HepG2 (cell line): Measurements from ENCODE around the gene BTF3L4. TPM values are rescaled to one million over a fixed set of nuclear protein-coding genes. Genes with fewer than 3 reads are reported as not detected.

Experiments
- BCL6 ChIP-seq: IDR thresholded peaks from 2 replicates; pipeline ENCODE4 v1.6.1; 2016; ENCODE audit warnings: missing genetic modification reagents, missing compliant biosample characterization
- ELF3 ChIP-seq: IDR thresholded peaks from 2 replicates; pipeline ENCODE4 v1.6.1; 2016; ENCODE audit warnings: missing genetic modification reagents, missing compliant biosample characterization
- GPBP1L1 ChIP-seq: sonication (generic); formaldehyde crosslinking; IDR thresholded peaks from 2 replicates; pipeline ENCODE4 v1.5.0; 2020; ENCODE audit warnings: mild to moderate bottlenecking, missing genetic modification reagents
- HIC2 ChIP-seq: sonication (generic); formaldehyde crosslinking; IDR thresholded peaks from 2 replicates; pipeline ENCODE4 v1.9.0; 2022; ENCODE audit warnings: low read depth, missing genetic modification reagents
- KAT8 ChIP-seq: IDR thresholded peaks from 2 replicates; pipeline ENCODE4 v1.6.1; 2016; ENCODE audit warnings: missing genetic modification reagents, missing compliant biosample characterization
- KDM4B ChIP-seq: sonication (generic); formaldehyde crosslinking; IDR thresholded peaks from 2 replicates; pipeline ENCODE4 v1.4.0; 2020; ENCODE audit warnings: missing genetic modification reagents
- KDM5A ChIP-seq: fragments of 200-600 bp; sonication (generic); IDR thresholded peaks from 2 replicates; pipeline ENCODE4 v1.7.0; 2018; ENCODE audit warnings: antibody characterized with exemption, mild to moderate bottlenecking, low read length, borderline replicate concordance
- KLF16 ChIP-seq, 2 experiments: sonication (generic) in 1 of 2; formaldehyde crosslinking in 1 of 2; IDR thresholded peaks; 2 replicates each; pipeline versions ENCODE4 v1.6.1 to v1.8.0; 2016 to 2023; ENCODE audit warnings: missing genetic modification reagents in 2 of 2, missing compliant biosample characterization in 1 of 2
- MAFK ChIP-seq, 2 experiments: IDR thresholded peaks in 1 of 2; conservative IDR thresholded peaks in 1 of 2; 2 replicates each; pipeline ENCODE4 v1.6.1; 2011; ENCODE audit warnings: improper control_type of control experiment in 2 of 2, low read length in 2 of 2
- NR1H2 ChIP-seq: sonication (generic); formaldehyde crosslinking; IDR thresholded peaks from 2 replicates; pipeline ENCODE4 v1.8.1; 2022; ENCODE audit warnings: low read depth, missing genetic modification reagents, borderline replicate concordance
- ONECUT2 ChIP-seq: sonication (generic); formaldehyde crosslinking; IDR thresholded peaks from 2 replicates; pipeline ENCODE4 v1.4.0; 2020; ENCODE audit warnings: missing genetic modification reagents
- RBM39 ChIP-seq: fragments of 200-400 bp; formaldehyde crosslinking; IDR thresholded peaks from one replicate; pipeline ENCODE4 v1.6.1; 2018; ENCODE audit warnings: antibody characterized with exemption, mild to moderate bottlenecking, low read depth, low read length; ENCODE audit not compliant: poor library complexity, severe bottlenecking
- RXRA ChIP-seq: sonication (generic); formaldehyde crosslinking; IDR thresholded peaks from 2 replicates; pipeline ENCODE4 v1.5.1; 2020; ENCODE audit warnings: missing genetic modification reagents
- SALL1 ChIP-seq: sonication (generic); formaldehyde crosslinking; IDR thresholded peaks from 2 replicates; pipeline ENCODE4 v1.8.0; 2022; ENCODE audit warnings: mild to moderate bottlenecking, missing genetic modification reagents
- SOX5 ChIP-seq: IDR thresholded peaks from 2 replicates; pipeline ENCODE4 v1.6.1; 2016; ENCODE audit warnings: borderline replicate concordance
- THRA ChIP-seq: sonication (generic); formaldehyde crosslinking; IDR thresholded peaks from 2 replicates; pipeline ENCODE4 v1.4.0; 2020; ENCODE audit warnings: missing genetic modification reagents, borderline replicate concordance
- ZFP41 ChIP-seq: sonication (generic); formaldehyde crosslinking; IDR thresholded peaks from 2 replicates; pipeline ENCODE4 v1.4.0; 2020; ENCODE audit warnings: mild to moderate bottlenecking, missing genetic modification reagents, borderline replicate concordance
- ZKSCAN8 ChIP-seq: IDR thresholded peaks from 2 replicates; pipeline ENCODE4 v1.6.1; 2016; ENCODE audit warnings: borderline replicate concordance, missing genetic modification reagents, missing compliant biosample characterization
- ZNF383 ChIP-seq: sonication (generic); formaldehyde crosslinking; IDR thresholded peaks from 2 replicates; pipeline ENCODE4 v1.4.0; 2020; ENCODE audit warnings: missing genetic modification reagents, mild to moderate bottlenecking, borderline replicate concordance
- ZNF572 ChIP-seq: sonication (generic); formaldehyde crosslinking; IDR thresholded peaks from 2 replicates; pipeline ENCODE4 v1.5.1; 2020; ENCODE audit warnings: mild to moderate bottlenecking, missing genetic modification reagents
- ZNF672 ChIP-seq: sonication (generic); formaldehyde crosslinking; IDR thresholded peaks from 2 replicates; pipeline ENCODE4 v1.8.1; 2022; ENCODE audit warnings: missing genetic modification reagents
- ZNF710 ChIP-seq: sonication (generic); formaldehyde crosslinking; IDR thresholded peaks from 2 replicates; pipeline ENCODE4 v1.5.0; 2020; ENCODE audit warnings: mild to moderate bottlenecking, missing genetic modification reagents, borderline replicate concordance
- ZNF841 ChIP-seq: sonication (generic); formaldehyde crosslinking; IDR thresholded peaks from 2 replicates; pipeline ENCODE4 v1.8.1; 2023; ENCODE audit warnings: missing genetic modification reagents, borderline replicate concordance
- ZSCAN12 ChIP-seq: sonication (generic); formaldehyde crosslinking; IDR thresholded peaks from 2 replicates; pipeline ENCODE4 v1.9.0; 2021; ENCODE audit warnings: mild to moderate bottlenecking, missing genetic modification reagents
- ZSCAN29 ChIP-seq: sonication (generic); formaldehyde crosslinking; conservative IDR thresholded peaks from 2 replicates; pipeline ENCODE4 v1.4.0; 2020; ENCODE audit warnings: mild to moderate bottlenecking, missing genetic modification reagents
- polyA plus RNA-seq, 8 experiments: library from polyadenylated mRNA; depleted of rRNA in 3 of 8; stranded (reverse) in 7 of 8; unstranded in 1 of 8; fragments of >200 nt; fragmentation: Illumina TruSeq in 4 of 8; extraction: Trizol in 4 of 8; gene quantifications; 2 replicates each; pipeline versions ENCODE4 v1.2.1 to v1.2.3, GENCODE V29; 2011 to 2016; ENCODE audit warnings: low read depth in 4 of 8, missing spikeins in 1 of 8, mixed read lengths in 1 of 8; ENCODE audit not compliant: insufficient read depth in 1 of 8
- total RNA-seq, 5 experiments: library from RNA; depleted of rRNA; stranded (reverse); fragments of >200 nt; fragmentation: Illumina TruSeq; extraction: Trizol; gene quantifications; 2 replicates each; pipeline ENCODE4 v1.2.3, GENCODE V29; 2016; ENCODE audit warnings: low read depth in 1 of 5

BTF3L4 gene
- total and polyA plus RNA-seq, 2 of the 13 experiments (the other 11 are each of a cell fraction or from before 2014, with no cell fraction given): 59.0 to 74.3 TPM

- 0 out of 2 replicates have a peak, but pooled peaks have one; percentile 39 for TF ChIP-seq ZNF710 (CRISPR knock-in tag)
- peak; percentile 66; the same call in 1 of the 2 replicates for TF ChIP-seq ONECUT2 (CRISPR knock-in tag)
- TF ChIP-seq ZNF383 (CRISPR knock-in tag): no peak; the same call in 1 of the 2 replicates
- TF ChIP-seq ZNF672 (CRISPR knock-in tag): no peak
- no peak for TF ChIP-seq ZNF572 (CRISPR knock-in tag)
- no peak for TF ChIP-seq NR1H2 (CRISPR knock-in tag)
- peak in 1 of 2 experiments; percentile 91; a peak in 2 of 4 replicates for TF ChIP-seq KLF16 (CRISPR knock-in tag; IDR thresholded peaks at IDR 0.05)
- no peak for TF ChIP-seq ZSCAN12 (CRISPR knock-in tag)
- no peak for TF ChIP-seq ZNF841
- peak; percentile 92 for TF ChIP-seq ZKSCAN8 (CRISPR knock-in tag)
- TF ChIP-seq RBM39: no peak
- no peak for TF ChIP-seq MAFK (conservative IDR thresholded peaks at IDR 0.05 in 1 of 2, IDR thresholded peaks at IDR 0.05 in 1 of 2; ENCODE audit: low read length in 2 of 2)
- TF ChIP-seq RXRA (CRISPR knock-in tag): peak; percentile 77; the same call in 1 of the 2 replicates
- peak; percentile 88 for TF ChIP-seq ZSCAN29
- TF ChIP-seq SALL1 (CRISPR knock-in tag): peak; percentile 89
- peak; percentile 99 for TF ChIP-seq SOX5 (CRISPR knock-in tag)
- no peak for TF ChIP-seq ZFP41 (CRISPR knock-in tag)
- TF ChIP-seq BCL6 (CRISPR knock-in tag): peak; percentile 93
- no peak; the same call in 1 of the 2 replicates for TF ChIP-seq KDM5A
- 0 out of 2 replicates have a peak, but pooled peaks have one; percentile 47 for TF ChIP-seq KDM4B (CRISPR knock-in tag)
- TF ChIP-seq ELF3: peak; percentile 92
- TF ChIP-seq THRA: peak; percentile 73; the same call in 1 of the 2 replicates
- TF ChIP-seq GPBP1L1: no peak
- TF ChIP-seq HIC2 (CRISPR knock-in tag): peak; percentile 64; the same call in 1 of the 2 replicates
- peak; percentile 90 for TF ChIP-seq KAT8 (CRISPR knock-in tag)
These were observed 18.7 kb upstream of the BTF3L4 start (continued) for GRCh38 chr1:52037402-52037814.
